GM19193 (cell line): ENCODE results near the gene DTNBP1.

Source experiments
- POLR2A ChIP-seq: IDR thresholded peaks from 4 replicates; pipeline ENCODE4 v1.6.1; 2011; ENCODE audit not compliant: insufficient read depth, insufficient read length; ENCODE audit errors: extremely low read depth

The DTNBP1 gene

GRCh38 chr6:15505463-15505918 is 157.3 kb downstream of the DTNBP1 start:
- TF ChIP-seq POLR2A, result no peak

GRCh38 chr6:15504581-15505350 is 158.1 kb downstream of the DTNBP1 start:
- TF ChIP-seq POLR2A, result no peak

GRCh38 chr6:15504040-15504495 is 158.8 kb downstream of the DTNBP1 start:
- no peak for TF ChIP-seq POLR2A

- no peak for TF ChIP-seq POLR2A
These were observed 159.5 kb downstream of the DTNBP1 start for GRCh38 chr6:15503346-15503680.

GRCh38 chr6:15502446-15503345 is 160.1 kb downstream of the DTNBP1 start:
- TF ChIP-seq POLR2A, result no peak

GRCh38 chr6:15501826-15502445 is 160.9 kb downstream of the DTNBP1 start:
- TF ChIP-seq POLR2A, result no peak

GRCh38 chr6:15500901-15501825 is 161.7 kb downstream of the DTNBP1 start:
- no peak for TF ChIP-seq POLR2A

- no peak for TF ChIP-seq POLR2A
These were observed 162.6 kb downstream of the DTNBP1 start for GRCh38 chr6:15500078-15500740.

GRCh38 chr6:15499591-15499990 is 163.2 kb downstream of the DTNBP1 start:
- TF ChIP-seq POLR2A, result no peak

- TF ChIP-seq POLR2A, result no peak
These were observed 163.7 kb downstream of the DTNBP1 start for GRCh38 chr6:15499125-15499524.

- TF ChIP-seq POLR2A, result no peak
These were observed 164.2 kb downstream of the DTNBP1 start for GRCh38 chr6:15498640-15499039.

GRCh38 chr6:15496345-15497131 is 166.3 kb downstream of the DTNBP1 start:
- TF ChIP-seq POLR2A, result no peak

- TF ChIP-seq POLR2A, result no peak
These were observed 167.4 kb downstream of the DTNBP1 start for GRCh38 chr6:15495375-15495901.
